GM19240 (cell line): ENCODE data around the gene PDE6B.
"Not testable (repeated sequence)": the region's sequence is repeated elsewhere in the genome, so short reads cannot be mapped to it uniquely, and the experiment has no call there.

ENCODE experiments used
- DNase-seq: peaks from one replicate; pipeline ENCODE4 v3.0.0; 2011; ENCODE audit warnings: low spot score; ENCODE audit not compliant: insufficient read length

PDE6B gene

GRCh38 chr4:635851-636627 lies 10.7 kb downstream of the PDE6B start:
- DNase-seq: no peak

GRCh38 chr4:636628-637159 lies 11.3 kb downstream of the PDE6B start:
- no peak for DNase-seq

GRCh38 chr4:637536-638280 lies 12.3 kb downstream of the PDE6B start:
- no peak for DNase-seq

- not testable (repeated sequence) for DNase-seq
Observed at GRCh38 chr4:642366-642765, 17.0 kb downstream of the PDE6B start.

GRCh38 chr4:646460-646859 lies 21.1 kb downstream of the PDE6B start:
- DNase-seq: no peak

GRCh38 chr4:647481-647880 lies 22.1 kb downstream of the PDE6B start:
- DNase-seq: no peak

- DNase-seq: no peak
Observed at GRCh38 chr4:648579-649292, 23.4 kb downstream of the PDE6B start.

- DNase-seq: no peak
Observed at GRCh38 chr4:649293-649625, 23.9 kb downstream of the PDE6B start.

GRCh38 chr4:649751-650310 lies 24.5 kb downstream of the PDE6B start:
- DNase-seq: no peak

- no peak for DNase-seq
Observed at GRCh38 chr4:650461-650860, 25.1 kb downstream of the PDE6B start.

- no peak for DNase-seq
Observed at GRCh38 chr4:650951-651883, 25.8 kb downstream of the PDE6B start.

- no peak for DNase-seq
Observed at GRCh38 chr4:651884-652642, 26.7 kb downstream of the PDE6B start.

GRCh38 chr4:653080-653821 lies 27.9 kb downstream of the PDE6B start:
- DNase-seq: no peak

- no peak for DNase-seq
Observed at GRCh38 chr4:653831-654502, 28.6 kb downstream of the PDE6B start.

- no peak for DNase-seq
Observed at GRCh38 chr4:654503-654845, 29.1 kb downstream of the PDE6B start.

GRCh38 chr4:654871-655463 lies 29.6 kb downstream of the PDE6B start:
- no peak for DNase-seq

GRCh38 chr4:655464-656151 lies 30.2 kb downstream of the PDE6B start:
- DNase-seq: no peak
